Esophagus muscularis mucosa (tissue), 4 donors: ENCODE results near the gene WDFY3. TPM values are rescaled to one million over a fixed set of nuclear protein-coding genes. Genes with fewer than 3 reads are reported as not detected.

Source experiments
- DNase-seq: peaks from one replicate; pipeline ENCODE4 v3.0.0-alpha.2; 2017; ENCODE audit errors: extremely low spot score
- H3K27ac ChIP-seq, 4 donors: fragments of 200-600 bp; sonication (generic); replicated peaks in 1 of 4; 1 replicate in 3 of 4; 2 replicates in 1 of 4; pipeline ENCODE4 v1.5.1; 2016 to 2019; ENCODE audit warnings: mild to moderate bottlenecking in 1 of 4
- H3K27me3 ChIP-seq, 4 donors: fragments of 200-600 bp; sonication (generic); one replicate each; pipeline versions ENCODE4 v1.5.1 to v1.6.0; 2016 to 2019
- H3K36me3 ChIP-seq, 4 donors: fragments of 200-600 bp; sonication (generic); one replicate each; pipeline ENCODE4 v1.5.1; 2016 to 2019
- H3K4me1 ChIP-seq, 4 donors: fragments of 200-600 bp; sonication (generic); one replicate each; pipeline ENCODE4 v1.5.1; 2016 to 2019
- H3K4me3 ChIP-seq, 4 donors: fragments of 200-600 bp; sonication (generic); 1 replicate in 2 of 4; 2 replicates in 2 of 4; pipeline ENCODE4 v1.5.1; 2016 to 2019; ENCODE audit warnings: mild to moderate bottlenecking in 4 of 4, moderate library complexity in 1 of 4
- H3K9me3 ChIP-seq, 4 donors: fragments of 200-600 bp; sonication (generic); 1 replicate in 3 of 4; 2 replicates in 1 of 4; pipeline ENCODE4 v1.5.1; 2016 to 2019
- EP300 ChIP-seq: sonication (generic); formaldehyde crosslinking; IDR thresholded peaks from one replicate; pipeline ENCODE4 v1.6.1; 2017; ENCODE audit warnings: antibody characterized with exemption
- POLR2A ChIP-seq: fragments of 450-650 bp; IDR thresholded peaks from one replicate; pipeline ENCODE4 v1.6.1; 2017; ENCODE audit warnings: antibody characterized with exemption, moderate library complexity, mild to moderate bottlenecking, low read depth
- POLR2AphosphoS5 ChIP-seq, 2 donors: sonication (generic); formaldehyde crosslinking; IDR thresholded peaks; one replicate each; pipeline ENCODE4 v1.6.1; 2017; ENCODE audit warnings: antibody characterized with exemption in 2 of 2
- WGBS: methylation state at CpG from one replicate; pipeline ENCODE4 v1.1.5; 2018; 5-methylcytosine and 5-hydroxymethylcytosine counted together
- intact Hi-C: fragments of 100-400 bp; cut with DNase I; formaldehyde crosslinking; loops from one replicate; pipeline ENCODE4 v1.15.1; 2023
- total RNA-seq, 4 donors: library from RNA; depleted of rRNA; stranded (reverse); fragments of >200 nt; gene quantifications; one replicate each; pipeline versions ENCODE4 v1.1.0 to v1.2.1, GENCODE V29; 2016
- TF ChIP-seq, protein P1 (sequence below), 3 experiments: fragments of 200-600 bp in 2 of 3; fragments of 450-650 bp in 1 of 3; sonication (generic) in 2 of 3; IDR thresholded peaks; one replicate each; pipeline ENCODE4 v1.5.1; 2017 to 2019; ENCODE audit warnings: antibody characterized with exemption in 3 of 3, mild to moderate bottlenecking in 2 of 3, moderate library complexity in 1 of 3

The WDFY3 gene
- total RNA-seq, 4 donors from 2014 or later, result 73.1 to 103 (median 100.0) TPM

DNA sequence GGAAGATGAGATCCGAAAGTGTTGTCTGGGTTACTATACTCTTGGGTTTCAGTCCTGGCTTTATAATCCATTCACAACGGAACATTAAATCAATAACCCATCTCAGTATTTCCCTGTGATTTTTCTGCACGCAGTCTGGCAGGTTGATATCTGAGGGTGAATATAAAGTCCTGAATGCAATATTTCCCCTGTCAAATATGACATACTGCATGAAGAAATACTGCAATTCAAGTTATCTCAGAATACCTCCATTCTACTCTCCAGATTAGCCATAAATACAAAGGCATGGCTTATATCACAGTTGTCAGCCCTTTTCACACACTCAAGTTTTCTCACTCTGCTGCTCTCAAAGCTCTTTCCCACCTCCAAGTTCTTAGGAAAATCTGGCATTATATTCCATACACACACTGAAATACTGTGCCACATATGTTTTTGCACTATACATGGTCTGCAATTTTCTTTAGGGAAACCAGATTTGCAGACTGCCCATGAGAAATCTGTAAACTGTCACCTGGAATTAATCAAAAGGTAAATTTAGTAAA is 64.7 kb downstream of the WDFY3 start:
- DNase-seq, result no peak
- intact Hi-C loops, result no loop called here
- Histone ChIP-seq H3K27me3 (no peaks in the 10 kb centered on the region), H3K36me3 (peaks cover 0 to 5% (median 0%) of the 10 kb centered on the region in 4 donors), H3K4me1 (peaks cover 0 to 10% (median 0%) of the 10 kb centered on the region in 4 donors), H3K9me3 (no peaks in the 10 kb centered on the region), H3K27ac (no peak overlapping the region), H3K4me3 (no peak overlapping the region)
- no peak for TF ChIP-seq POLR2AphosphoS5 (IDR thresholded peaks at IDR 0.05)
- 80% methylated on average over 3 of the region's 3 CpGs for WGBS

DNA sequence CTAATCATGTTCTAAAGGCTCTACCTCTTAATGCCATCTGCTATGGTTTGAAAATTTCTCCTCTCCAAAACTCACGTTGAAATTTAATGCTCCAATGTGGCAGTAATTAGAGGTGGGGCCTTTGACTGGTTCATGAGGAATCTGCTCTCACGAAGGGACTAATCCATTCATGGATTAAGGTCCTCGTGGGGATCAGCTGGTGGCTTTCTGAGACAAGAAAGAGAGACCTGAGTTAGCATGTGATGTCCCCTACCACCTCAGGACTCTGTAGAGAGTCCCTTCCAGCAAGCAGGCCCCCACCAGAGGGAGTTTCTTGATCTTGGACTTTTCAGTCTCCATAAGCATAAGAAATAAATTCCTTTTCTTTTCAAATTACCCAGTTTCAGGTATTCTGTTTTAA is 65.3 kb downstream of the WDFY3 start:
- 76% methylated on average over 3 of the region's 3 CpGs for WGBS
- Histone ChIP-seq H3K36me3 (peaks cover 0 to 7% (median 0%) of the 10 kb centered on the region in 4 donors), H3K27me3 (no peaks in the 10 kb centered on the region), H3K4me1 (peaks cover 0 to 10% (median 0%) of the 10 kb centered on the region in 4 donors), H3K9me3 (no peaks in the 10 kb centered on the region), H3K4me3 (no peak overlapping the region), H3K27ac (no peak overlapping the region)
- no peak for DNase-seq
- intact Hi-C loops, result no loop called here
- TF ChIP-seq POLR2AphosphoS5 (IDR thresholded peaks at IDR 0.05) (no peak), EP300 (no peak), POLR2A (no peak)
- TF ChIP-seq, protein P1, sequence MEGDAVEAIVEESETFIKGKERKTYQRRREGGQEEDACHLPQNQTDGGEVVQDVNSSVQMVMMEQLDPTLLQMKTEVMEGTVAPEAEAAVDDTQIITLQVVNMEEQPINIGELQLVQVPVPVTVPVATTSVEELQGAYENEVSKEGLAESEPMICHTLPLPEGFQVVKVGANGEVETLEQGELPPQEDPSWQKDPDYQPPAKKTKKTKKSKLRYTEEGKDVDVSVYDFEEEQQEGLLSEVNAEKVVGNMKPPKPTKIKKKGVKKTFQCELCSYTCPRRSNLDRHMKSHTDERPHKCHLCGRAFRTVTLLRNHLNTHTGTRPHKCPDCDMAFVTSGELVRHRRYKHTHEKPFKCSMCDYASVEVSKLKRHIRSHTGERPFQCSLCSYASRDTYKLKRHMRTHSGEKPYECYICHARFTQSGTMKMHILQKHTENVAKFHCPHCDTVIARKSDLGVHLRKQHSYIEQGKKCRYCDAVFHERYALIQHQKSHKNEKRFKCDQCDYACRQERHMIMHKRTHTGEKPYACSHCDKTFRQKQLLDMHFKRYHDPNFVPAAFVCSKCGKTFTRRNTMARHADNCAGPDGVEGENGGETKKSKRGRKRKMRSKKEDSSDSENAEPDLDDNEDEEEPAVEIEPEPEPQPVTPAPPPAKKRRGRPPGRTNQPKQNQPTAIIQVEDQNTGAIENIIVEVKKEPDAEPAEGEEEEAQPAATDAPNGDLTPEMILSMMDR (IDR thresholded peaks at IDR 0.05), result no peak

DNA sequence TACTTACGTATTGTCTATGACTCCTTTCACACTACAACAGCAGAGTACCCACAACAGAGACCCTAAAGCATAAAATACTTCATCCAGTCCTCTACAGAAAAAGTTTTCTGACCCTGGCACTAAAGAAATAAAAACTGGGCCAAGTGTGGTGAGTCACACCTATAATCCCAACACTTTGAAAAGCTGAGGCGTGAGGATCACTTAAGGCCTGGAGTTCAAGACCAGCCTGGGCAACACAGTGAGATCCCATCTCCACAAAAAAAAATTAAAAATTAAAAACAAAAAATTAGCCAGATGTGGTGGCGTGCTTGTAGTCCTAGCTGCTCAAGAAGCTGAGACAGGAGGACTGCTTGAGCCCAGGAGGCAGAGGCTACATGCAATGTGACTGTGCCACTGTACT is 66.9 kb downstream of the WDFY3 start:
- intact Hi-C loops, result no loop called here
- Histone ChIP-seq H3K27ac (no peak overlapping the region), H3K4me1 (peaks cover 0 to 10% (median 0%) of the 10 kb centered on the region in 4 donors), H3K4me3 (no peak overlapping the region), H3K9me3 (no peaks in the 10 kb centered on the region), H3K36me3 (peaks cover 0 to 13% (median under 1%) of the 10 kb centered on the region in 4 donors), H3K27me3 (no peaks in the 10 kb centered on the region)
- 97% methylated on average over 3 of the region's 3 CpGs for WGBS
- no peak for DNase-seq
- TF ChIP-seq EP300, result no peak
- TF ChIP-seq POLR2A, result no peak
- TF ChIP-seq, protein P1 (IDR thresholded peaks at IDR 0.05), result no peak
- no peak for TF ChIP-seq POLR2AphosphoS5 (IDR thresholded peaks at IDR 0.05)

DNA sequence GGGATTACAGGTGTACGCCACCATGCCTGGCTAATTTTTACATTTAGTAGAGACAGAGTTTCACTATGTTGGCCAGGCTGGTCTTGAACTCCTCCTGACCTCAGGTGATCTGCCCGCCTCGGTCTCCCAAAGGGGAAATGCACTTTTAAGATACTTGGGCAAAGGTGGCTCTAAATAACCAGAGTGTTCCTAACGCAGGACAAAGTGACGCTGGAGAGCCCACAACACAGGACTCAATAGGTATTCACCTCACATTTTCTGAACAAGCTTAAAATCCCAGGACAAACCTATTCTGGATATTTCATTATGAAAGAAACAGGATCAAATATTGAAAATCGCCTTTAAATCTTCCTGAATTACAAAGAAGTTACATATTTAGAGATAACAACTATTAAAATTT is 69.0 kb downstream of the WDFY3 start:
- no peak for DNase-seq
- Histone ChIP-seq H3K27me3 (no peaks in the 10 kb centered on the region), H3K27ac (no peak overlapping the region), H3K4me3 (no peak overlapping the region), H3K4me1 (peaks cover 0 to 18% (median 3%) of the 10 kb centered on the region in 4 donors), H3K9me3 (no peaks in the 10 kb centered on the region), H3K36me3 (peaks cover 0 to 13% (median 6%) of the 10 kb centered on the region in 4 donors)
- WGBS, result 100% methylated on average over 6 of the region's 6 CpGs
- intact Hi-C loops, result no loop called here
- TF ChIP-seq, protein P1 (IDR thresholded peaks at IDR 0.05), result no peak
- TF ChIP-seq POLR2A (no peak), POLR2AphosphoS5 (IDR thresholded peaks at IDR 0.05) (no peak), EP300 (no peak)

DNA sequence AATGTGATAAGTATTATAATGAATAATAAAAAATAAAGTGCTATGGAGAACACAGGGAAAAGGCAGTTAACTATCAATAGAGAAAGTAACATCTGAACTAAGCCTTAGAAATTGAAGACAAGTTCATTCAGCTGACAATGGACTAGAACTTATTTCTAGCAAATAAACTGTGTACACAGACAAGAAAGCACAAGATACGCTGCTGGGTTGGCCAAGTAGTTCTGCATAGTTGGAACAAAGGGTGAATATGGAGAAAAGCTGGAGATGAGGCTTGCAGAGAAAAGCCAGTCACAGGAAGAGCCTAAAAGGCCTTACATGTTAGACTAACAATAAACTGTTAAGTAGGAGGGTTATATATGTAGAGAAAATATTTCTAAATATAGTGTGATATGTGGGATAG is 71.2 kb downstream of the WDFY3 start:
- H3K27ac ChIP-seq, result no peak overlapping the region
- H3K4me3 ChIP-seq, result no peak overlapping the region
- no peaks in the 10 kb centered on the region for H3K27me3 ChIP-seq
- H3K36me3 ChIP-seq, result peaks cover 0 to 13% (median 6%) of the 10 kb centered on the region in 4 donors
- TF ChIP-seq EP300 (no peak), POLR2A (no peak), POLR2AphosphoS5 (IDR thresholded peaks at IDR 0.05) (no peak)
- TF ChIP-seq, protein P1 (IDR thresholded peaks at IDR 0.05), result no peak
- no peak for DNase-seq
- H3K9me3 ChIP-seq, result no peaks in the 10 kb centered on the region
- H3K4me1 ChIP-seq, result peaks cover 0 to 9% (median 5%) of the 10 kb centered on the region in 4 donors
- WGBS, result 86% methylated on average over 1 of the region's 1 CpG
- intact Hi-C loops, result no loop called here
